B cell (primary cell): ENCODE measurements around the gene SEC14L1.

Experiments used
- CTCF ChIP-seq: fragments of 200-600 bp; IDR thresholded peaks from one replicate; pipeline ENCODE4 v1.8.0; 2022; ENCODE audit warnings: antibody characterized with exemption, mild to moderate bottlenecking
- EZH2 ChIP-seq: IDR thresholded peaks from 2 replicates; pipeline ENCODE4 v1.6.1; 2012; ENCODE audit warnings: borderline replicate concordance, low read depth, mild to moderate bottlenecking, moderate library complexity, low read length; ENCODE audit not compliant: insufficient read depth, poor library complexity, severe bottlenecking

GRCh38 chr17:77125432-77125901 lies 15.3 kb upstream of the SEC14L1 start:
- TF ChIP-seq CTCF: no peak
- TF ChIP-seq EZH2: no peak
